ENCODE data around the gene FXYD7.

The FXYD7 gene

GRCh38 chr19:35105411-35106290, 37.4 kb upstream of the FXYD7 start (continued):
- no peak for TF ChIP-seq TSHZ1 (tag by site-specific recombination; IDR thresholded peaks at IDR 0.05; ENCODE audit: borderline replicate concordance)
- TF ChIP-seq ZNF792 (tag by site-specific recombination; IDR thresholded peaks at IDR 0.05): no peak
- TF ChIP-seq CTCF (tag by site-specific recombination; IDR thresholded peaks at IDR 0.05): peak; percentile 7; the same call in 1 of the 2 replicates
- no peak for TF ChIP-seq ZNF555 (tag by site-specific recombination; conservative IDR thresholded peaks at IDR 0.05)
- no peak; the same call in 1 of the 2 replicates for TF ChIP-seq ZNF548 (tag by site-specific recombination; IDR thresholded peaks at IDR 0.05)
- TF ChIP-seq ZNF521 (tag by site-specific recombination; IDR thresholded peaks at IDR 0.05): peak; percentile 98
- TF ChIP-seq ZBTB11 (tag by site-specific recombination; conservative IDR thresholded peaks at IDR 0.05; ENCODE audit: low read depth): no peak; the same call in 1 of the 2 replicates
- no peak for TF ChIP-seq SCRT2 (tag by site-specific recombination; IDR thresholded peaks at IDR 0.05)
- TF ChIP-seq ZNF202 (tag by site-specific recombination; IDR thresholded peaks at IDR 0.05; ENCODE audit: borderline replicate concordance): 0 out of 2 replicates have a peak, but pooled peaks have one; percentile 10
- TF ChIP-seq ZNF292 (tag by site-specific recombination; IDR thresholded peaks at IDR 0.05; ENCODE audit: borderline replicate concordance, low read depth): no peak
- TF ChIP-seq ZNF449 (tag by site-specific recombination; IDR thresholded peaks at IDR 0.05): no peak; the same call in 1 of the 2 replicates
- no peak for TF ChIP-seq ZNF174 (tag by site-specific recombination; IDR thresholded peaks at IDR 0.05)
- TF ChIP-seq ZNF830 (tag by site-specific recombination; IDR thresholded peaks at IDR 0.05; ENCODE audit: low read depth): no peak
- peak; percentile 59; the same call in 1 of the 2 replicates for TF ChIP-seq ZNF658 (tag by site-specific recombination; IDR thresholded peaks at IDR 0.05)
- no peak for TF ChIP-seq ZNF280D (tag by site-specific recombination; IDR thresholded peaks at IDR 0.05)
- TF ChIP-seq ZNF148 (tag by site-specific recombination; IDR thresholded peaks at IDR 0.05; ENCODE audit: borderline replicate concordance): peak; percentile 72; the same call in 1 of the 2 replicates
